HG03064 (cell line): ENCODE data around the gene ZNF223.

Source experiments
- ATAC-seq: cut with Tn5 transposase; IDR thresholded peaks from one replicate; pipeline ENCODE4 v1.9.1; 2021; ENCODE audit warnings: low read depth; ENCODE audit not compliant: unreplicated experiment

Gene ZNF223

DNA sequence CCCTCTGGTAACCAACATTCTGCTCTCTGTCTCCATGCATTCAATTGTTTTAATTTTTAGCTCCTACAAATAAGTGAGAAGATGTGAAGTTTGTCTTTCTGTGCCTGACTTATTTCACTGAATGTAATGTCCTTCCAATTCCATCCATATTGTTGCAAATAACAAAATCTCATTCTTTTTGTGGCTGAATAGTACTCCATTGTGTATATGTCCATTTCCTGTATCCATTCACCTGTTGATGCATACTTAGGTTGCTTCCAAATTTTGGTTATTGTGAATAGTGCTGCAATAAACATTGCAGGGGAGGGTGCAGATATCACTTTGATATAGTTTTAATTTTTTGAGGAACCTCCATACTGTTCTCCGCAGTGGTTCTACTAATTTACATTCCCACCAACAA, 17.6 kb downstream of the ZNF223 start:
- ATAC-seq = no peak

DNA sequence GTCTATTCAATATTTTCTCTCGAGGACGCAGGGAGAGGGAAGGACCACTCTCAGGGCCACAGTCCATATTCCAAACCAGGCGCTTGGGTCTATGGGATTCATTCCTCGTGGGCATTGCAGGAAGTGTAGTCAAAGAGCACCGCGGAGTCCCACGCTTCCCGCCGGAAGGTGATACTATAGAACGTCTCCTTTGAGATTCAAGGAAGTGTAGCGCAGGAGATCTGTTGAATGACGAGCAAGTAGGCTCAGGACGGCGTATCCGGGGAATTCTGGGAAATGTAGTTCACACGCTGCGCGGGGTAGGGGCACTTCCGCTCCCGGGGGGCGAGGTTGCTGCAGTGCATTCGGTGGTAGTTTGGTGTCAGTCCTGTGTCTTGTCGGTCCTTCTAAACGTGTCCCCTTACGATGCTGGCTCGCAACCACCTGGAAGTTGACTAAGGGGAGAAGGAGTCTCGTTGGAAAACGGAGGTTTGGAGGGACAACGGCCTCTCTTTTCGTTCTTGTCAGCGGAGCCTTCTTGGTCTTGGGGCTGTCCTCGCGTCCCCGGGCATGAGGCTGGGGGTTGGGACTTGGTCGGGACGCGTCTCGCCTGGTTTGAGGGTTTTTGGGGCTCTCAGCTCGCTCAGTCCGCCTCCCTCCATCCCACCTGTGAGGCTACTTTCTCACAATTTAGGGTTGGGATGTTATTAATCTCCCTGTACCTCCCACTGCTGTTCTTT, 20.1 kb downstream of the ZNF223 start, which contains the start of gene ZNF284:
ZNF284 (plus strand) TSS at position 336 of the 719 bp plus-strand sequence. CDS start 4,231 bp downstream, outside the sequence.
- ATAC-seq = peak; percentile 87

DNA sequence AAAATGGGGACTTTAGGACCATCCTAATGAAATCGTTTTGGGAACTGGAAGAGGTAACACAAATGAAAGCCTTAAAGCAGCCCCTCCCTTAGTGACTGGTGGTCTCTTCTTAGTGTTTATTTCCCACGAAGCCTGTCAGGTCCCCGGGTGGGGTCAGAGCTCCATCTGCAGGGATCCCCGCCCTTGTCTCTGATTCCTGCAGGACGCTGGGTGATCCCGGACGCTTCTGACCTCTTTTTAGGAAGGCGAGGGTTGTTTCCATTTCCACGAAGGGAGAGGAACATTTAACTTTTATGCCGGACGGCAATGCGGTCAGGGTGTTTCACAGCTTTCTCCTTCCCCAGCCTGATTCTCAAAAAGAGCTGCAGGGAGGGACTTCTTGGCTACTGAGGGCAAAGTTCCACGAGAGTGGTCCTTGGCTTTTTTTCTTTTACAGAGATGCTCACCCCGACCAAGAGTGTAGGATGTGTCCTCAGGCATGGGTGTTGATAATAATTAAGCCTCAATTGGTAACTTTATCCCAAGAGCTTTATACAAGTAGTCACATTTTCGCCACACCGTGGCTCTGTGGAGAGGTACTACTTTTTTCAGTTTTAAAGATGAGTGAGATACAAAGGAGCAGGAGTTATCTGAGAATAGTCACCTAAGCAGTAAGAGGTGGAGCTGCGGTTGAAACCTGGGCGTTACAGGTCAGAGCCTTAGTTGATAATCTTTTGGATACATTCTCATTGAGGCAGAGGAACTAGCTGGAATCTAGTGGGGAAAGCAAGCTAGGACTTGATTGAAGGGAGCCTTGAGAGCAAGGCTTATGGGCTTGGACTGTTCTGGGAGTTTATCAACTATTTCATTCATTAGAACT, 20.9 kb downstream of the ZNF223 start:
- no peak for ATAC-seq

DNA sequence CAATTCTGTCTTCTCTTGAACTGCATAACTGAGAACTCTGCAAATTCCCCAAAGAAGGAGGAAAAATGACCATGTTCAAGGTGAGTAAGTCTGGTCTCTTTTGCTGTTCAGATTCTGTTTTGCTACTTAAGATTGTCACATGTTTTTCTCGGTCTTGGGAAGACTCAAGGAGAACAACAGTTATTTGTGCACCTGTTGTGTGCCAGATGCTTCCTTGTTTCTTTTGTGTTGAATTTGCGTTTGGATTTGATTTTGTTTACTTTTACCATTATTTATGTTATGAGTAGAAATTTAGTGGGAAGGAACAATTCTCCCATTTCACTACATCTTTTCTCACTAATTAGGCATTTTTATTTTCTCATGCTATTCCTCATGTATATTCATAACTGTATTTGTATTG, 24.5 kb downstream of the ZNF223 start:
- no peak for ATAC-seq

DNA sequence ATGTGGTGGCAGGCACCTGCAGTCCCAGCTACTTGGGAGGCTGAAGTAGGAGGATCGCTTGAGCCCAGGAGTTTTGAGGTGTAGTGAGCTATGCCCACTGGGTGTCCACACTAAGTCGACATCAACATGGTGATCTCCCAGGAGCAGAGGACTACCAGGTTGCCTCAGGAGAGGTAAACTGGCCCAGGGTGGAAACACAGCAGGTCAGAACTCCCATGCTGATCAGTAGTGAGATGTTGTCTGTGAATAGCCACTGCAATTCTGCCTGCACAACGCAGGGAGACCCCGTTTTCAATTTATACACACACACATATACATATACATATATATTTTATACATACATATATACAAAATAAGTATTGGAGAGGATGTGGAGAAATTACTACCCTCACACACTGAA, 40.3 kb downstream of the ZNF223 start:
- ATAC-seq = no peak

DNA sequence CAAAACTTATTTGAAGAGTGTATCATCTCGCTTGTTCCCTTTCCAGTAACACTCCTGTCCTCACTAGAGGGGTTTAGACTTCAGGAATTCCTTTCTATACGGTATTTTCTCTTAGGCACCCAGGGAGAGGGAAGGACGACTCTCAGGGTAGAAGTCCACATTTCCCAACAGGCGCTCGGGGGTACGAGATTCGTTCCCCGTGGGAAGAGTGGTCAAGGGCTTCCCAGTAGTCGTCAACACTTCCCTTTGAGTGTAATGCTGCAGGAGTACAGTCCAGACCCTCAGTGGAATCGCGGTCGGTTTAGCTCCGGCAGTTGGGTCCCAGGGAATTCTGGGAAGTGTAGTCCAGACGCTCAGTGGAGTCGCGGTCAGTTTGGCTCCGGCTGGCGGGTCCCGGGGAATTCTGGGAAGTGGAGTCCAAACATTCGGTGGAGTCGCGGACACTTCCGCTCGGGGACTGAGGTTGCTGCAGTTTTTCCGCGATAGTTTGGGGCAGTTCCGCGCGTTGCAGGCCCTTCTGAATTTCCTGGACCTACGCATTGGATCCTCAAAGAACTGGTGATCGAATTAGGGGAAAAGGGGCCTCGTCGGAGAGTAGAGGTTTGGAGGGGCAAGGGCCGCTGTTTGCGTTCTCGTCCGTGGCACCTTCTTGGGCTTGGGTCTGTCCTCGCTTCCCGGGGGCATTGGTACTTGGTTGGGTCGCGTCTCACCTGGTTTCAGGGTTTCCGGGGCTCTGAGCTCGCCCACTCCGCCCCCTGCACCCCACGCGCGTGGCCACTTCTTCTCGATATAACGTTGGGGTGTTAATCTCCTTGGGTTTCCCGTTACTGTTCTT, 42.3 kb downstream of the ZNF223 start, which contains the start of gene ZNF224:
ZNF224 (plus strand) TSS at position 431 of the 835 bp plus-strand sequence. CDS start 3,513 bp downstream, outside the sequence.
- ATAC-seq = peak; percentile 75

DNA sequence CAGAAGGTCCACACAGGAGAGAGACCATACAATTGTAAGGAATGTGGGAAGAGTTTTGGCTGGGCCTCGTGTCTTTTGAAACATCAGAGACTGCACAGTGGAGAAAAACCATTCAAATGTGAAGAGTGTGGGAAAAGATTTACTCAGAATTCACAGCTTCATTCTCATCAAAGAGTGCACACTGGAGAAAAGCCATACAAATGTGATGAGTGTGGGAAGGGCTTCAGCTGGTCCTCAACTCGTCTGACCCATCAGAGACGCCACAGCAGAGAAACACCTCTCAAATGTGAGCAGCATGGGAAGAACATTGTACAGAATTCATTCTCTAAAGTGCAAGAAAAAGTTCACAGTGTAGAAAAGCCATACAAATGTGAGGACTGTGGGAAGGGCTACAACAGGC, 55.9 kb downstream of the ZNF223 start:
- ATAC-seq = no peak

DNA sequence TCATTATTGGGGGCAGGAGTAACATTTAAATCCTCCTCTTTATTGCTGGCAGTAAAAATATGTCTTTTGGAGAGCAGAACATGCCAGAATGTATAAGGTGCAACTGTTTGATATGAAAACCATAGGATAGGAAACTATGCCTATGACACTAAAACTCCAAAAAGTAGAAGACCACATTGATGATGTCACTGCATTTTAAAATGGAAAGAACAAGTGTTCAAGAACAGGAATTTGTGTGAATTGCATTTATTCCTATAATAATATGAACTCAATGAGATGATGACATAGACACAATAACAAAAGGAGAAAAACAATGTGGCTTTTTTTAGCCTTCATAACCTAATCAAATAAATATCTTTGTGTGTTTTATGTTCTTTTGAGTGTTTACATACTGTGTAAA, 57.6 kb downstream of the ZNF223 start:
- ATAC-seq = no peak

DNA sequence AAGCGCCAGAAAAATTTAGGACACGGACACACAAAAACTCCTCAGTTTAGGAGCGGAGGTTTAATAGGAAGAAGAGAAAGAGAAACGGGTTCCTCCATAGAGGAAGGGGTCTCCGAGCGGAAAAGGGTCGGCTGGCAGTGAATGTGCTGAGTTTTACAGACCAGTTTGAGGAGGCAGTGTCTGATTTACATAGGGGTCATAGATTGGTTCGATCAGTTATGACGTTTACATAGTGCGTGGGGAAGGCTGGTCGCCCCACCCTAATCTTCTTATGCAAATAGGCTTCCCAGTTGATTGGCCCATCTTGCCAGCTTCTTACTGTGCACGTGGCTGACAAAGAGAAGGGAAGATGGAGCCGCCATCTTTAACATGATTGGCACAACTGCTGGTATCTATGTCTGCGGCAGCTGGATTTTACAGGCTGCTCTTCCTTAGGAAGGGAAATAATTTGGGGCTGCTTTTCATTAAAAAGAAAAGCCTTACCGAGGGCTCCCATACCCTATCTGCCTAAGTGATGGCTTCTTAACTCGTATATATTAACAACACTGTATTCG, 60.2 kb downstream of the ZNF223 start:
- ATAC-seq = no peak

DNA sequence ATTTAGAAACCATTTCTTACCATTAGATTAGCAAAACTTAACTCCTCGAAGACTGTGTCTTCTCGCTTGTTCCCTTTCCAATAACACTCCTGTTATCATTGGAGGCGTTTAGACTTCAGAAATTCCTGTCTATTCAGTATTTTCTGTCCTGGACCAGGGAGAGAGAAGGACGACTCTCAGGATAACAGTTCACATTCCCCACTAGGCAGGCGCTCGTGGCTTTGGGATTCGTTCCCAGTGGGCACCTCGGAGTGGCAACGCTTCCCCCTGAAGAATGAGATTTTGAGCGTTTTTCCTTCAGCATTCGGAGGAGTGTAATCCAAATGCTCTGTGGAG, 60.9 kb downstream of the ZNF223 start:
- peak; percentile 14 for ATAC-seq

DNA sequence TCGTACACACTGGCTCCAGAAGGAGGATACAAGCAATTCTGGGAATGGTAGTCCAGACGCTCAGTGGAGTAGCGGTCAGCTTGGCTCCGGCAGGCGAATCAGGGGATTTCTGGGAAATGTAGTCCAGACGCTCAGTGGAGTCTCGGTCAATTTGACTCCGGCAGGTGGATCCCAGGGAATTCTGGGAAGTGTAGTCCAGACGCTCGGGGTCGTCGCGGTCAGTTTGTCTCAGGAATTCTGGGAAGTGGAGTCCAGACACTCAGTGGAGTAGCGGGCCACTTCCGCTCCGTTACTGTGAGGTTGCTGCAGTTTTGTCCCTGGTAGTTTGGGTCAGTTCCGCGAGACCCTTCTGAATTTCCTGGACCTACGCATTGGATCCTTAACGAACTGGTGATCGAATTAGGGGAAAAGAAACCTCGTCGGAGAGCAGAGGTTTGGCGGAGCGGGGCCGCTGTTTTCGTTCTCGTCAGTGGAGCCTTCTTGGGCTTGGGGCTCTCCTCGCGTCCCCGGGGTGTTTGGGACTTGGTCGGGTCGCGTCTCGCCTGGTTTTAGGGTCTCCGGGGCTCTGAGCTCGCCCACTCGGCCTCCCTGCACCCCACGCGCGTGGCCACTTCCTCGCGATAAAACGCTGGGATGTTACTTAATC, 61.4 kb downstream of the ZNF223 start, which contains the start of gene ZNF225:
ZNF225 (plus strand) TSS at position 262 of the 646 bp plus-strand sequence. CDS start 2,429 bp downstream, outside the sequence.
- peak; percentile 97 for ATAC-seq

DNA sequence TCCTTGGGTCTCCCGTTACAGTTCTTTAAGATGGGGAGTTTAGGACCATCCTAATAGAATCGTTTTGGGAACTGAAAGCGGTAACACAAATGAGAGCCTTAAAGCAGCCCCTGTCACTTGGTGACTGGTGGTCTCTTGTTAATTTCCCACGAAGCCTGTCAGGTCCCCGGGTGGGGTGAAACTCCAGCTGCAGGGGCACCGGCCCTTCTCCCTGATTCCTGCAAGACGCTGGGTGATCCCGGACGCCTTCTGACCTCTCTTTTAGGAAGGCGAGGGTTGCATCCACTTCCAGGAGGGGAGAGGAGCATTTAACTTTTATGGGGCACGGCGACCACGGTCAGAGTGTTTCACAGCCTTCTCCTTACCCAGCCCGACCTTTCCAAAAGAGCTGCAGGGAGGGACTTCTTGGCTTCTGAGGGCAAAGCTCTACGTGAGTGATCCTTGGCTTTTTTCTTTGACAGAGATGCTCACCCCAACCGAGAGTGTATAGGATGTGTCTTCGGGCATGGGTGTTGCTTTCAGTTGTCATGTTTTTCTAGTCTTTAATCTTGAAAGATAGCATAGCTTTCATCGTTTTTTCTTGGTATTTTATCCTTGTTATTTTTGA, 62.1 kb downstream of the ZNF223 start:
- no peak for ATAC-seq
